Measurements from ENCODE around the gene SLC16A3. TPM values are rescaled to one million over a fixed set of nuclear protein-coding genes. Genes with fewer than 3 reads are reported as not detected.
A peak's percentile ranks its signal among the peaks of the same experiment; 100 is the strongest.
"Not testable (repeated sequence)": the region's sequence is repeated elsewhere in the genome, so short reads cannot be mapped to it uniquely, and the experiment has no call there.

The SLC16A3 gene
- total RNA-seq, 1 experiment from 2014 or later: 65.3 TPM

DNA sequence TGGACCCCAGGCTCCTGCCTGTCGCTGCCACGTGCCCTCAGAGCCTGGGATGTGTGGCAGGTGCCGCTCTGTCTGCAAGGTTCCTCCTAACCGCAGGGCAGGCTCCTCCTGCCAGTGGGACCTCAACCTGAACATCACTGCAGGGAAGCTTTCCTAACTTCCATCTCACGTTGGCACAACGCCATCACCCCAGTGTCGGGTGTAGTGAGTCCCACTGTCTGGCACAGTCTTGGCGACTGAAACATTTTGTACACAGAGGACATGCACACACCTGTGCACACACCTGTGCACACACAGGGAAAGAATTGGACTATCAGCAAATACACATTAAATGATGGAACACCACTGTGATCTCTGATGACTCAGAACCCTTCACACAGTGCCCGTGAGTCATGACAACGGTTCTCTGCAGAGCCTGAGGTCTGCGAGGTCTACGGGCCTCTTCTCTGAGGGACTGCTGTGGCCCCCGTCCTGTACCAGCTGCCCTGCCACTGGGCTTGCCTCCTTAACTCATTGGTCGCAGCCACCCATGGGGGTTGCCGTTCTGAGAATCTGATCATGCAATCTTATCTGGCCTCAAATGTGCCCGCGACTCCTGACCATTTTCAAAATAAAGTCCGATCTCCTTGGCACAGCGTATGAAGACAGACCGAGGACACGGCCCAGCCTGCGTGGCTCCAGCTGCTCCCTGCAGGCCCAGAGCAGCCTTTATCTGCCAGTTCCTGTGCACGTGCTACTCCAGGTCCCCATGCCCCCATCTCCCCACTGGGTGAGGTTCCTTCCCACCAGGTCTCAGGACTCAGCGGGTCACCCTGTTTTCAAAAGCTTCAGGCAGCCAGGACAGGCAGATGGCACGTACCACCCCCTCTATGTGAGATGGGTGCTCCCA is 23.8 kb upstream of the SLC16A3 start:
- DNase-seq (ENCODE audit: low spot score): peak; percentile 91

- DNase-seq (ENCODE audit: low spot score): peak; percentile 83
Measured at GRCh38 chr17:82205720-82206508, 22.9 kb upstream of the SLC16A3 start.

DNA sequence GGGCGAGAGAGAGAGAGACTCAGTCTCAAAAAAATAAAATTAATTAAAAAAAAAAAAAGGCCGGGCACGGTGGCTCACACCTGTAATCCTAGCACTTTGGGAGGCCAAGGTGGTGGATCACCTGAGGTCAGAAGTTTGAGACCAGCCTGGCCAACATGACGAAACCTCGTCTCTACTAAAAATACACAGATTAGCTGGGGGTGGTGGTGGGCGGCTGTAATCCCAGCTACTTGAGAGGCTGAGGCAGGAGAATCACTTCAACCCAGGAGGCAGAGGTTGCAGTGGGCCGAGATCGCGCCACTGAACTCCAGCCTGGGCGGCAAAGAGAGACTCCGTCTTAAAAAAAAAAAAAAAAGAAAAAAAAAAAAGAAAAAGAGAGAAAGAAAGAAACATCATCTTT is 18.2 kb upstream of the SLC16A3 start:
- DNase-seq (ENCODE audit: low spot score): not testable (repeated sequence)

- DNase-seq (ENCODE audit: low spot score): peak; percentile 52
Measured at GRCh38 chr17:82212331-82213250, 16.3 kb upstream of the SLC16A3 start, which contains the start of gene CCDC57. Gene CCDC57 (minus strand): TSS chr17:82212842. CDS start chr17:82201944, 10,898 bp downstream.

GRCh38 chr17:82213251-82214011 is 15.4 kb upstream of the SLC16A3 start:
- peak; percentile 58 for DNase-seq (ENCODE audit: low spot score)

DNA sequence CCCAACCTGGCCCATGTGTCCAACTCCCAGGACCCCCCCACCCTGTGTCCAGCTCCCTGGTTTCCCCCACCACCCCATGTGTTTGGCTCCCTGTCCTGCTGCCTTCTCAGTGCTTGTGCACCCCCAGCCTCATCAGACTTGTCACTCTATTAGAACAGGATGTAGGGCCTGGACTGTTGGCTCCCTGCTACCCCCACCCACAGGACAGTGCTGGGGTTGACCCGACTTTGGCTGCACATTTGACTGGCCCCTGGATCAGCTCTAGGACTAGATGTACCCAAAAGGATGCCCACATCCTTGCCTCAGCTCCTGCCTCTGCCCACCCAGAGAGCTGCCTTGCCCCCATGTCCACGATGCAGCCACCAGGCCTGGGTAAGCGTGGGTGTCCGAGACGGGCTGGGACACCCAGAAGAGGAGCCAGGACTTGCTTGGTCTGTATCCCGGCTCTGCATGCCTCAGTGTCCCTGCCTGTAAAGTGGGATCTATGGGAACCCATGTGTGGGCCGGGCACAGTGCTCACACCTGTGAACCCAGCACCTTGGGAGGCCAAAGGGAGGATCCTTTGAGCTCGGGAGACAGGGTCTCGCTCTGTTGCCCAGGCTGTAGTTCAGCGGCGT is 14.7 kb upstream of the SLC16A3 start:
- no peak for DNase-seq (ENCODE audit: low spot score)

GRCh38 chr17:82215095-82215971 is 13.5 kb upstream of the SLC16A3 start:
- DNase-seq (ENCODE audit: low spot score): no peak

DNA sequence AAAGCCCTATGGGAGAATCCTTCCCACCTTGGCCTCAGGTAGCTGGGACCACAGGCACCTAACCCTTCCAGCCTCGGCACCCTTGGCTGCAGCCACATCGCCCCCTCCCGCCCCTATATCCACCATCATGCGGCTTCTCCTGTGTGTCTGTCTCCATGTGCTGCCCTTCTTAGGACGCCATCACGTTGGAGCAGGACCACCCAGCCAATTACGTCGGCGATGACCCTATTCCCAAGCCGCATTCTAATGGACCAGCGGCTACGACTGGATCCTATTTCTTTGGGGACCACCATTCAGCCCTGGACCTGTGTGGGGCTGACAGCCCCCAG is 12.9 kb upstream of the SLC16A3 start:
- DNase-seq (ENCODE audit: low spot score): no peak

DNA sequence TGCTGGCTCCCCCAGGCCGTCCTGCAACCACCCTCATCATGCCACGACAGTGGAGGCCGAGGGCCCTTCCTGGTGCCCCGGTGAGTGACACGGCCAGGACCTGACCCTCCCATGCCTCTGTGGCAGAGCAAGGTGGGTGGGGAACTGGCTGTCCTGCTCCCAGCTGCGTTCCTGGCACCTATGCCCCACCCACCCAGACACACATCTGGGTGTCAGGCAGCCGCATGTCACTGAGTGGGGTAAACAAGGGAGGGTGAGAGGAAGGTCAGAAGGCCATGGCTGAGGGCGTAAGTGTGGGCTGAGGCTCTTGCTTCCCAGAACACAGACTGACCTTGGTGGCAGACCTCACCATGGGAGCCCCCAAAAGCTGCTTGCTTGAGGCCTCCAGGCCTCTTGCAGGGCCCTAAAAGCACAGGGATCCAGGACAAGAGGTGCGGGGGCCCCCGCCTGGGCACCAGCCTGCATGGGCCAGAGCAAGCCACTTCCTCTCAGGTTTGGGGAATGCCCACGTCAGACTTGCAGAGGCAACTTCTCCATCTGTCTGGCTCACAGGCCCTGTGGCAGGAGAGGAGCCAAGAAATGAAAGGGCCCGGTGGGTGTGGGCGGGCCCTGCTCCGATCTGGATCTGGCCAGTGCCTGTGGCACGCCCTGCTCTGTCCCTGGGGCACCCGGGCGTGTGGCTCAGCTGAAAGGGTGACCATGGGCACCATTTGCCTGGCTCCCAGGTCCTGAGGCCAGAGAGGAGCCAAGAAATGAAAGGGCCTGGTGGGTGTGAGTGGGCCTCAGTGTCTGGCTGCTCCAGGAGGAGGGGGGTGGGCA is 12.3 kb upstream of the SLC16A3 start:
- peak; percentile 95 for DNase-seq (ENCODE audit: low spot score)

GRCh38 chr17:82217120-82217529 is 11.7 kb upstream of the SLC16A3 start:
- peak; percentile 77 for DNase-seq (ENCODE audit: low spot score)

DNA sequence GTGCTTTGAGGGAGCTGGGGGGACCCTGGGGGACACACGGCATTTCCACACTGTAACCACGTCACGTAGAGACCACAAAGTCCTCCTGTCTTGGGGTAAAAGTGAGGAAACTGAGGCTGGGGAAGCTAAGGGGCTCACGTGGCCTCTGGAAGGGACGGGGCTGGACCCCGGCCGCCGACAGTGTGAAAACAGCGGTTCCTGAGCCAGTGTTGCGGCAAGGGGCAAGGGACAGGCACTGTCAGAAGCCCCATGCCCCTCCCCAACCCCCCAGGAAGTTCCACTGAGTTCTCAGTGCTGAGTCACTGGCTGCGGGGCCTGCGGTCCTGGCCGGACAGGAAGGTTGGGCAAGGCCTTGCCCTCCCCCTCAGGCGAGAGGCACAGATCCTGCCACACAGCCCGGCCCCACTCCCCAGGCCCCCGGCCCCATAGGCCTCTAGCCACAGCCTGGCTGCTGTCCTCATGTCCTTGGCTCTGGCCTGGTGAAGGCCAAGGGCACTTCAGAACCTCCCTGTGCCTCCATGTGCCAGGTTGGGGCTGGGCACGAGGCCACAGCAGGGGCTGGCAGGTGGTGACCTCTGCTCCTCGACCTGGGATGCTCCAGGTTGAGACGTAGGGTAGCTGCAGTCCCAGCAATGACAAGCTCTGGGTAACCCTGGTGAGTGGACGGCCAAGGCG is 11.2 kb upstream of the SLC16A3 start:
- peak; percentile 95 for DNase-seq (ENCODE audit: low spot score)

- no peak for DNase-seq (ENCODE audit: low spot score)
Measured at GRCh38 chr17:82218349-82219075, 10.3 kb upstream of the SLC16A3 start.

DNA sequence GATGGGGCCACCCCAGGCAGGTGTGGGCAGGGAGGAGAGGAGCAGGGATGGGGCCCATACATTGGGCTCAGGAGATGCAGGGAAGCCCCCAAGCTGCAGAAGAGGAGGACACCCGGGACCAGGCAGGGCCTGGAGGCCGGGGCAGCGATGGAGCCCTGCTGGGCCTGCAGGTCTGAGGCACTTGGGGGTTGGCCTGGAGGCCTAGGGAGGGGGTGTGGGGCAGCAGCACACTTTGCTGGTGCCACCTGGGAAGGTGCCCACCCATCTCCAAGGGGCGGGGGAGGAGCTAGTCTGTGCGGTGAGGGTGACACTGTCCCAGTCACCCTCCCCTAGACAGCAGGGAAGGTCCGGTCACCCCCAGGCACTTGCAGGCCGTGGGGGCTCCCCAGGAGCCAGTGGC is 9.8 kb upstream of the SLC16A3 start:
- no peak for DNase-seq (ENCODE audit: low spot score)

DNA sequence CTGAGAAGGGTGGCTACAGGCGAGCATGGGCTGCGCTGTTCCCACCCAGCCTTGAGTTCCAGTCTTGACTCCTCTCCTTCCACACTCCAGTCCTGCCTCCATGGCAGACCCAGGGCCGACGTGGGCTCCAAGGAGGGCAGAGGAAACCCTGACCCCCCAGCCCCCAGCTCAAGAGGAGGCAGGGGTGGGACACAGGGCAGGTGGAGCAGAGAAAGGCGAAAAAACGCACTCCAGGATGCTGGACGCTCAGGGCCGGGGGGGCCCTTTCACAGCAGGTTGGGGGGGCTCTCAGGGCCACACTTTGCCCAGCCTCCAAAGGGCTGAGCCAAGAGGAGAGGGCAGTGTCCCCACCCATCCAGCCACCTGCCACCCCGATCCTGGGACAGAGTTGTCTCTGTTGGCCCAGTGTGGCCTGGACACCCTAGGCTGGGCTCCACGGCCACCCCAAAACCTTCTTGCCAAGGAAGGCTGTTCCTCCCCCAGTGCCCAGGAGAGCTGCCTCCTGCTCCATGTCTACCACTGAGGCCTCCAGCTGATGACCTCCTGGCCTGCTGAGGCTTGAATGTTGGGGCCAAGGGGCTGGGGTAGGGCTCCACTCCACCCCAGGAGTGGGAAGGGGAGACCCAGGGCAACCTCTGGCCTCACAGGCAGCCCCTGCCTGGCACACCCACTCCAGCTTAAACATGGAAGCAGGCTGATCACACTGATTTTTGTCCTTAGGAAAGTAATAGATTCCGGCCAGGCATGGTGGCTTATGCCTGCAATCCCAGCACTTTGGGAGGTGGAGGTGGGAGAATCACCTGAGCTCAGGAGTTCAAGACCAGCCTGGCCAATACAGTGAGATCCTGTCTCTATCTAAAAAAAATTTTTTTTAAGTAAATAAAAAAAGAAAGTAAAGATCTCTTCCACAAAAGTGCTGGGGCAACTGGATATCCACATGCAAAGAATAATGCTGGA is 8.8 kb upstream of the SLC16A3 start:
- no peak for DNase-seq (ENCODE audit: low spot score)

GRCh38 chr17:82221341-82221902 is 7.4 kb upstream of the SLC16A3 start:
- no peak for DNase-seq (ENCODE audit: low spot score)

DNA sequence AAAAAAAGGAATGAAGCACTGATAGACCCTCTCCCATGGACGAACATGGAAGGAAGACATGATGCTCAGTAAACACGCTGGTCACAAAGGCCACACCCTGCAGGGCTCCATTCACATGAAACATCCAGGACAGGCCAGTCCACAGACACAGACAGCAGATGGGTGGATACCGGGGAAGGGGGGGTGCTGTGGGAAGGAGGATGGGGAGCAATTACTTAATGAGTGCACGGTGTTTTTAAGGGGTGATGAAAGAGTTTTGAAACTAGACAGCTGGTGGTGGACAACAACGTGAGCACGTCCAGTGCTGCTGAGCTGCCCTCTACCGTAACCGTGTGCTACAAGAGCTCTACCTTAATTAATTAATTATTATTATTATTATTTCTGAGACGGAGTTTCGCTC is 6.0 kb upstream of the SLC16A3 start:
- DNase-seq (ENCODE audit: low spot score): no peak
